ENCODE measurements around the gene SOX5. TPM values are rescaled to one million over a fixed set of nuclear protein-coding genes. Genes with fewer than 3 reads are reported as not detected.

Gene SOX5
- total and polyA plus RNA-seq, 2 donors (not counting 1 experiment from before 2014, with no cell fraction given) = 3.9 to 17.2 TPM

DNA sequence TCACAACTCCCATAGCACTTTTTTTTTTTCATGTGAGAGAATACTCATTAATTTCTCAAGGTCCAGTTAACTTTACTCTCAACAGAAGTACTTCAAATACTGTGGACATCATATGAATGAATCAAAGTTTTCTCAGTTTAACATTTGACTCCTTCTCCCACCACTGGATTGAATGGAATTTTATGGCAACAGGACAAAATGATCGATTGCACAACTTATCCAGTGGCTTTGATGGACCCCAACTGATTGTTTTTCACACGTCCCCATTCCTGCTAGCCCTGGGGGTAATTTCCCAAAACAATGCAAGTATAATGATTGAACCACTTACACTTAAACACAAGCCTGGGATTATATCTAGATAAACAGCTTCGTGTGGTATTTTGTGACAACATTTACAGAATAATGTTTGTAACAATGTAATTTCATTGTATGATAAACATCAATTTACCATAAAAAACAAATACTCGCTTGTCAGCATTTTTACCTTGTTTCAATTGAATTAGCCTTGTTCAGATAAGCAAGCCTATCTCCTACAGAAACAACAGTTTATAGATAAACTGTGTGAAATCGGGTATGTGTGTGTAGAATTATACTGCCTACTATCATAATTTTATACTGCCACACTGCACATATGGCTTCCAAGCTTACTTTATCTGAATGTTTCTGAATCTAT is 60.9 kb downstream of the SOX5 start:
- intact Hi-C loops (cut with micrococcal nuclease) = no loop called here
- ATAC-seq (ENCODE audit: low read depth) (no peak), DNase-seq (no peak)
- no peak overlapping the region for H3K4me3 Mint-ChIP-seq
- H3K9me3 Mint-ChIP-seq (ENCODE audit: insufficient read depth) = no peaks in the 10 kb centered on the region
- Histone ChIP-seq H3K9me3 (ENCODE audit: control extremely low read depth in 1 of 3, control insufficient read depth in 2 of 3, insufficient read depth in 1 of 3, low read length in 2 of 3) (no peaks in the 10 kb centered on the region), H3K27me3 (replicated peaks in 1 of 4; ENCODE audit: control extremely low read depth in 1 of 4, control insufficient read depth in 3 of 4, insufficient read depth in 4 of 4, low read length in 3 of 4) (no peaks in the 10 kb centered on the region), H3K9ac (ENCODE audit: low read length) (no peak overlapping the region), H3K36me3 (replicated peaks in 1 of 2; ENCODE audit: control extremely low read depth in 1 of 2, control insufficient read depth in 1 of 2, extremely low read depth in 1 of 2, insufficient read depth in 2 of 2, low read length in 1 of 2) (no peaks in the 10 kb centered on the region), H3K4me2 (replicated peaks; ENCODE audit: low read depth, low read length, poor library complexity, severe bottlenecking) (no peak overlapping the region), H4K20me1 (ENCODE audit: control insufficient read depth, insufficient read depth, low read length, poor library complexity, severe bottlenecking) (no peaks in the 10 kb centered on the region), H3K79me2 (ENCODE audit: control insufficient read depth, insufficient read depth, low read length) (no peaks in the 10 kb centered on the region), H3K4me3 (ENCODE audit: control extremely low read depth in 1 of 5, extremely low read depth in 1 of 5, insufficient read depth in 1 of 5, low read depth in 2 of 5, low read length in 4 of 5) (no peak overlapping the region), H3K27ac (ENCODE audit: low read length in 2 of 2) (no peak overlapping the region), H2AFZ (ENCODE audit: insufficient read depth, low read depth, low read length, poor library complexity, severe bottlenecking) (no peak overlapping the region), H3K4me1 (ENCODE audit: control insufficient read depth in 2 of 2, insufficient read depth in 2 of 2, low read length in 2 of 2) (no peaks in the 10 kb centered on the region)
- no peaks in the 10 kb centered on the region for H3K27me3 Mint-ChIP-seq
- TF ChIP-seq CTCF (IDR thresholded peaks at IDR 0.05) (no peak), EZH2 (IDR thresholded peaks at IDR 0.05; ENCODE audit: borderline replicate concordance, insufficient read depth, low read depth, low read length, poor library complexity, severe bottlenecking) (no peak)
- ChIA-PET POLR2A (no interaction called here), CTCF (interaction anchor here (0.6 kb wide), 1 partner anchor 16 kb away, joined by 3 read pairs; no protein-coding TSS in a partner anchor)
- WGBS (ENCODE audit: insufficient coverage) = 100% methylated on average over 2 of the region's 5 CpGs
- no peak overlapping the region for H3K27ac Mint-ChIP-seq
- peaks cover 7% of the 10 kb centered on the region for H3K4me1 Mint-ChIP-seq

GRCh38 chr12:23887055-23887835 is 62.2 kb downstream of the SOX5 start:
- Histone ChIP-seq H4K20me1 (ENCODE audit: control insufficient read depth, insufficient read depth, low read length, poor library complexity, severe bottlenecking) (no peaks in the 10 kb centered on the region), H3K9me3 (ENCODE audit: control extremely low read depth in 1 of 3, control insufficient read depth in 2 of 3, insufficient read depth in 1 of 3, low read length in 2 of 3) (no peaks in the 10 kb centered on the region), H3K27ac (ENCODE audit: low read length in 2 of 2) (no peak overlapping the region), H3K79me2 (ENCODE audit: control insufficient read depth, insufficient read depth, low read length) (no peaks in the 10 kb centered on the region), H3K4me2 (replicated peaks; ENCODE audit: low read depth, low read length, poor library complexity, severe bottlenecking) (no peak overlapping the region), H3K9ac (ENCODE audit: low read length) (no peak overlapping the region), H3K4me3 (ENCODE audit: control extremely low read depth in 1 of 5, extremely low read depth in 1 of 5, insufficient read depth in 1 of 5, low read depth in 2 of 5, low read length in 4 of 5) (no peak overlapping the region), H2AFZ (ENCODE audit: insufficient read depth, low read depth, low read length, poor library complexity, severe bottlenecking) (no peak overlapping the region), H3K36me3 (replicated peaks in 1 of 2; ENCODE audit: control extremely low read depth in 1 of 2, control insufficient read depth in 1 of 2, extremely low read depth in 1 of 2, insufficient read depth in 2 of 2, low read length in 1 of 2) (no peaks in the 10 kb centered on the region), H3K27me3 (replicated peaks in 1 of 4; ENCODE audit: control extremely low read depth in 1 of 4, control insufficient read depth in 3 of 4, insufficient read depth in 4 of 4, low read length in 3 of 4) (no peaks in the 10 kb centered on the region), H3K4me1 (ENCODE audit: control insufficient read depth in 2 of 2, insufficient read depth in 2 of 2, low read length in 2 of 2) (no peaks in the 10 kb centered on the region)
- intact Hi-C loops (cut with micrococcal nuclease) = no loop called here
- Mint-ChIP-seq H3K4me1 (peaks cover 7% of the 10 kb centered on the region), H3K27me3 (no peaks in the 10 kb centered on the region), H3K9me3 (ENCODE audit: insufficient read depth) (no peaks in the 10 kb centered on the region), H3K4me3 (no peak overlapping the region), H3K27ac (no peak overlapping the region)
- ChIA-PET CTCF (no interaction called here), POLR2A (no interaction called here)
- no peak for TF ChIP-seq EZH2 (IDR thresholded peaks at IDR 0.05; ENCODE audit: borderline replicate concordance, insufficient read depth, low read depth, low read length, poor library complexity, severe bottlenecking)
- no peak for TF ChIP-seq CTCF (IDR thresholded peaks at IDR 0.05)
- ATAC-seq (ENCODE audit: low read depth) = no peak
- DNase-seq = no peak
- no CpG with 5 or more reads among the region's 3 CpGs for WGBS (ENCODE audit: insufficient coverage)

Data from B cell (primary cell).